Testis (tissue), 3 donors: ENCODE measurements around the gene KCTD3. TPM values are rescaled to one million over a fixed set of nuclear protein-coding genes. Genes with fewer than 3 reads are reported as not detected.
A peak's percentile ranks its signal among the peaks of the same experiment; 100 is the strongest.

Source experiments
- DNase-seq: peaks from one replicate; pipeline ENCODE4 v3.0.0-alpha.2; 2019
- H3K27ac ChIP-seq, 2 donors: fragments of 200-600 bp; sonication (generic); one replicate each; pipeline ENCODE4 v1.5.1; 2019
- H3K27me3 ChIP-seq: fragments of 200-600 bp; sonication (generic); one replicate; pipeline ENCODE4 v1.5.1; 2019
- H3K36me3 ChIP-seq: fragments of 200-600 bp; sonication (generic); one replicate; pipeline ENCODE4 v1.5.1; 2017; ENCODE audit warnings: low read depth; ENCODE audit errors: missing control alignments
- H3K4me1 ChIP-seq: fragments of 200-600 bp; sonication (generic); one replicate; pipeline ENCODE4 v1.5.1; 2019
- H3K4me3 ChIP-seq, 2 donors: fragments of 200-600 bp; sonication (generic); one replicate each; pipeline ENCODE4 v1.5.1; 2017 to 2019
- H3K9me3 ChIP-seq: fragments of 200-600 bp; sonication (generic); one replicate; pipeline ENCODE4 v1.5.1; 2017
- CTCF ChIP-seq, 3 experiments: fragments of 450-650 bp in 2 of 3; fragments of 200-600 bp in 1 of 3; sonication (generic) in 1 of 3; IDR thresholded peaks; one replicate each; pipeline ENCODE4 v1.5.1; 2016 to 2019; ENCODE audit warnings: antibody characterized with exemption in 3 of 3, mild to moderate bottlenecking in 2 of 3, moderate library complexity in 1 of 3
- POLR2A ChIP-seq: fragments of 450-650 bp; IDR thresholded peaks from one replicate; pipeline ENCODE4 v1.6.1; 2017; ENCODE audit warnings: antibody characterized with exemption, mild to moderate bottlenecking, moderate library complexity
- WGBS, 2 donors: methylation state at CpG; one replicate each; pipeline ENCODE4 v1.1.5; 2018; 5-methylcytosine and 5-hydroxymethylcytosine counted together
- intact Hi-C: fragments of 100-400 bp; cut with DNase I; formaldehyde crosslinking; loops from one replicate; pipeline ENCODE4 v1.15.1; 2023; ENCODE audit warnings: low total_unique reads
- polyA plus RNA-seq: library from polyadenylated mRNA; stranded (reverse); fragments of 350-450 nt; fragmentation: Illumina TruSeq; extraction: RNeasy Lipid Tissue Mini Kit (QIAGEN cat#74804); gene quantifications from one replicate; pipeline ENCODE4 v1.2.3, GENCODE V29; 2014; ENCODE audit warnings: low read depth, low replicate concordance; ENCODE audit not compliant: insufficient read depth
- total RNA-seq, 2 donors: library from RNA; depleted of rRNA; stranded (reverse); fragments of >200 nt; gene quantifications; one replicate each; pipeline ENCODE4 v1.2.3, GENCODE V29; 2016

KCTD3 gene
- total and polyA plus RNA-seq, 3 donors from 2014 or later = 38.1 to 81.5 (median 70.2) TPM

DNA sequence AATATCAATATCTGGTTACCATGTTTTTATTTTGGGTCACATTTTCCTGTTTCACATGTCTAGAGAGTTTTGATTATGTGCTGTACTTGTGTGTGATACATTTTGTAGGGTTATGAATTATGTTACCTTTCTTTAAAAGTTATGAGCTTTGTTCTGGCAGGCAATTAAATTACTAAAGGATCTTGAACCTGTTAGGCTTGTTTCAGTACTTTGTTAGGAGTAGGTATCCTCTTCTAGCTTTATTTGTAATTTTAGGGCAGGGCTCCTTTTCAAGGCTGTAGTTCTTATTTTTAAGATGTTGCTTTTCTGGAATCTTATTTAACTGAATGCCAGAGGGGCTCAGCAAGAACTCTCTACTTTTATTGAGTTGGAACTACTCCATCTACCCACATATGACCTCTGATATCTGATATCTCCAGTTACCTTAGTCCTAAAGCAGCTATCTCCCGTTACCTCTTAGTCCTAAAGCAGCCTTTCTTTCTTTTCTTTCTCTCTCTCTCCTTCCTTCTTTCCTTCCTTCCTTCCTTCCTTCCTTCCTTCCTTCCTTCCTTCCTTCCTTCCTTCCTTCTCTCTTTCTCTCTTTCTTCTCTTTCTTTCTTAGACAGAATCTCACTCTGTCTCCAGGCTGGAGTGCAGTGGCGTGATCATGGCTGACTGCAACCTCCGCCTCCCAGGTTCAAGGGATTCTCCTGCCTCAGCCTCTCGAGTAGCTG, 23.8 kb downstream of the KCTD3 start:
- WGBS, 2 donors = 94 to 97% methylated on average over 4 of the region's 4 CpGs
- no peaks in the 10 kb centered on the region for H3K27me3 ChIP-seq
- no peak for DNase-seq
- TF ChIP-seq CTCF (IDR thresholded peaks at IDR 0.05) = no peak
- TF ChIP-seq POLR2A = no peak
- H3K4me3 ChIP-seq = no peak overlapping the region
- H3K27ac ChIP-seq = no peak overlapping the region
- H3K36me3 ChIP-seq = no peaks in the 10 kb centered on the region
- no peaks in the 10 kb centered on the region for H3K9me3 ChIP-seq
- intact Hi-C loops = no loop called here
- H3K4me1 ChIP-seq = peaks cover 9% of the 10 kb centered on the region

DNA sequence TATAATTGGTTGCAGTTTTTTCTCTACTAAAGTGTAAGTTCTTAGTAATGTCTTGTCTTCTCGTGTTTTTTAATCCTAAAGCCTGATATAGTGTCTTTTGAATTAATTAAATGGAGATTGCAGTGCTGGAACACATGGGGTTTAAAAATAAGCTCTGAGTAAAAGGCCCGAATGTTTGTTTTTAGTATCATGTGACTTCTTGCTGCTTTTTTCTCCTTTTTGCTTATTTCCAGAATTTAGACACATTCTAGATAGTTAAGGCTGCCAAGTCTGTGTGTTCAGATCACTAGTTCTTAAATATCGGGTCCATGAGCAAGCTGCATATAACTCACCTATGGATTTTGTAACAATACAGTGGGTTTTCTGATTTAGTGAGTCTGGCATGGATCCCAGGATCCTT, 27.5 kb downstream of the KCTD3 start:
- Histone ChIP-seq H3K27me3 (no peaks in the 10 kb centered on the region), H3K9me3 (no peaks in the 10 kb centered on the region), H3K36me3 (no peaks in the 10 kb centered on the region), H3K27ac (no peak overlapping the region), H3K4me3 (no peak overlapping the region), H3K4me1 (peaks cover 9% of the 10 kb centered on the region)
- intact Hi-C loops = no loop called here
- TF ChIP-seq POLR2A (no peak), CTCF (IDR thresholded peaks at IDR 0.05) (no peak)
- no peak for DNase-seq
- WGBS, 2 donors = 56 to 58% methylated on average over 3 of the region's 3 CpGs

DNA sequence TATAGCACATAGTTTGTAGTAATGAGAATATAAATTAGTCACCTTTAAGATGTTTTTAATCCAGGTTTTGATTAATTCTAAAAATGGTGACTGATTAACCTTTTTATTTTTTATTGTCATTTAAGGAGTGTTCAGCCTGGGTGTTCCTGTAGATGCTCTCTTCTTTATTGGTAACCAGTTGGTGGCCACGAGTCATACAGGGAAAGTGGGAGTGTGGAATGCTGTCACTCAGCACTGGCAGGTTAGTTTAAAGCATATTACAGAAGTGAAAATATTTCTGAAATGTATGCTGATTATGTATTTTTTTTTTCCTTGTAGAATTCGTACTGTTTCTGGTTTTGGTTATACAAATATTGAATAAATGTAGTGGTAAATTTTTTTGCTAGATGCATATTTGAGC, 28.1 kb downstream of the KCTD3 start:
- Histone ChIP-seq H3K9me3 (no peaks in the 10 kb centered on the region), H3K4me1 (peaks cover 14% of the 10 kb centered on the region), H3K36me3 (no peaks in the 10 kb centered on the region), H3K4me3 (no peak overlapping the region), H3K27ac (no peak overlapping the region), H3K27me3 (no peaks in the 10 kb centered on the region)
- 84 to 87% methylated on average over 2 of the region's 2 CpGs for WGBS, 2 donors
- intact Hi-C loops = no loop called here
- TF ChIP-seq CTCF (IDR thresholded peaks at IDR 0.05) = no peak
- no peak for TF ChIP-seq POLR2A
- no peak for DNase-seq

- no peaks in the 10 kb centered on the region for H3K36me3 ChIP-seq
- peaks cover 16% of the 10 kb centered on the region for H3K4me1 ChIP-seq
- TF ChIP-seq POLR2A = no peak
- no peak for TF ChIP-seq CTCF (IDR thresholded peaks at IDR 0.05)
- H3K27ac ChIP-seq = no peak overlapping the region
- no peaks in the 10 kb centered on the region for H3K27me3 ChIP-seq
- no peak overlapping the region for H3K4me3 ChIP-seq
- intact Hi-C loops = no loop called here
- no peaks in the 10 kb centered on the region for H3K9me3 ChIP-seq
- no peak for DNase-seq
Measured at GRCh38 chr1:215597961-215598360, 30.9 kb downstream of the KCTD3 start.

DNA sequence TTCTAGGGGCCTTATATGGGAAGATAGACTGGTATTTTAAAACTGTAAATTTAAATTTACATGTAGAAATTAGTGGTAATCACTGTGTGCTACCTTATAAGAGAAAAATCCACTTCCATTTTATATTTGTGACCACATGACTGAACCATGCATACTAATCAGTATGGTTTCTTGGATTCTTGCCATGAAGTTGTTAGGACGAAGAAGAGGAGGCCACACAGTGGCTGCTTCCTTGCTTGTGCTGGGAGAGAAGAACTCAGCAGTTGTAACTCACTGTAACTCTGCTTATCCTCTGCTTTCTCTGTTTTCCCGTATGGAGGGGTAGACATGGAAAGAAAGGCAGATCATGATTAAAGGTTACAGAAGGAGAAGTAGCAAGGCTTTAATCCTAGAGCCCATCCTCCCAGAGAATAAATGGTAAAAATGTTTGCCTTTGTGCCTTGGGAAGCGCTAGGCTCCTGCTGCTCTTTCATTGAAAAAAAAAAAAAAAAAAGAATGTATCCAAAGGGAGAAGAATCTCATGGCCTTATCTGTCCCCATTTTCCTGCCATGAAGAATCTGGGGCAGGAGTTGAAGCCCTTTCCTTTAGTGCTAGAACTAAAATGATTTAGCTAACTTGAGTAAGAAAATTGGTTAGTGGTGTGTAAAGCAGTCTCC, 32.4 kb downstream of the KCTD3 start:
- WGBS, 2 donors = 46 to 51% methylated on average over 3 of the region's 3 CpGs
- TF ChIP-seq CTCF (IDR thresholded peaks at IDR 0.05) (no peak), POLR2A (no peak)
- Histone ChIP-seq H3K36me3 (no peaks in the 10 kb centered on the region), H3K27ac (peak overlapping the region in 1 of 2 donors; percentile 9), H3K4me3 (no peak overlapping the region), H3K9me3 (no peaks in the 10 kb centered on the region), H3K4me1 (peaks cover 10% of the 10 kb centered on the region), H3K27me3 (no peaks in the 10 kb centered on the region)
- intact Hi-C loops = no loop called here
- DNase-seq = no peak
